Measurements from ENCODE around the gene GBA2. TPM values are rescaled to one million over a fixed set of nuclear protein-coding genes. Genes with fewer than 3 reads are reported as not detected.
A peak's percentile ranks its signal among the peaks of the same experiment; 100 is the strongest.

GBA2 gene
- total RNA-seq, 1 experiment from 2014 or later: 63.6 TPM

- Histone ChIP-seq H2AFZ (ENCODE audit: low read depth, low read length, poor library complexity, severe bottlenecking) (peak overlapping the region; percentile 39), H3K9me2 (ENCODE audit: insufficient read depth) (no peaks in the 10 kb centered on the region), H3K27ac (ENCODE audit: low read depth, low read length) (peak overlapping the region; percentile 97), H3K4me2 (ENCODE audit: low read length) (peak overlapping the region; percentile 90), H3K4me3 (replicated peaks in 1 of 2; ENCODE audit: low read depth in 1 of 2, low read length in 2 of 2) (peak overlapping the region; percentile 83 to 90), H3K36me3 (ENCODE audit: control insufficient read depth in 1 of 2, insufficient read depth in 2 of 2, low read length in 2 of 2) (peaks cover 14 to 25% of the 10 kb centered on the region in 2 experiments; a peak in 3 of 4 replicates), H3K9me3 (ENCODE audit: control insufficient read depth in 1 of 2, insufficient read depth in 1 of 2, low read depth in 1 of 2, low read length in 2 of 2) (no peaks in the 10 kb centered on the region), H3K27me3 (ENCODE audit: insufficient read depth, low read length) (no peaks in the 10 kb centered on the region), H4K20me1 (ENCODE audit: insufficient read depth) (no peaks in the 10 kb centered on the region), H3K9ac (ENCODE audit: low read length) (peak overlapping the region; percentile 96), H3K79me2 (ENCODE audit: insufficient read depth, low read length) (peaks cover 38% of the 10 kb centered on the region), H3K4me1 (ENCODE audit: control insufficient read depth in 1 of 2, insufficient read depth in 2 of 2, low read length in 2 of 2) (peaks cover 18 to 30% of the 10 kb centered on the region in 2 experiments)
- intact Hi-C loops (cut with micrococcal nuclease): loop anchor here (2.0 to 5.0 kb wide), 2 partner anchors 34 to 37 kb away; no protein-coding TSS in a partner anchor
- TF ChIP-seq POLR2AphosphoS5 (IDR thresholded peaks at IDR 0.05; ENCODE audit: low read depth, low read length): 0 out of 2 replicates have a peak, but pooled peaks have one; percentile 16
- TF ChIP-seq SRF (IDR thresholded peaks at IDR 0.05; ENCODE audit: low read depth): no peak
- BruUV-seq (replicated peaks): no TSS peak
- CTCF ChIA-PET: interaction anchor here (0.9 to 1.4 kb wide), 3 partner anchors 10 to 988 kb away, joined by 3 to 8 read pairs (median 3); partner anchors contain the start of genes CCDC107 and RMRP
- DNase-seq (ENCODE audit: low read depth, low spot score) (no peak), ATAC-seq (peak; percentile 64)
- POLR2A ChIA-PET: interaction anchor here (0.7 to 4.2 kb wide), 5 partner anchors 11 to 618 kb away, joined by 3 to 16 read pairs (median 5); partner anchors contain the start of genes ARHGEF39, CREB3, TLN1 and VCP
- RAD21 ChIA-PET (ENCODE audit: low non-redundant PET in 1 of 2, low total read pairs in 2 of 2, uncharacterized antibody in 2 of 2, unreplicated experiment in 2 of 2): interaction anchor here (0.6 to 1.2 kb wide), 3 partner anchors 44 to 87 kb away, joined by 3 read pairs; no protein-coding TSS in a partner anchor
These were observed 58.3 kb downstream of the GBA2 start for GRCh38 chr9:35690614-35691333.

- DNase-seq (ENCODE audit: low read depth, low spot score) (no peak), ATAC-seq (no peak)
- peaks cover 19 to 29% of the 10 kb centered on the region in 2 experiments; a peak in 3 of 4 replicates for H3K36me3 ChIP-seq (ENCODE audit: control insufficient read depth in 1 of 2, insufficient read depth in 2 of 2, low read length in 2 of 2)
- H3K4me2 ChIP-seq (ENCODE audit: low read length): peak overlapping the region; percentile 90
- no peak overlapping the region for H2AFZ ChIP-seq (ENCODE audit: low read depth, low read length, poor library complexity, severe bottlenecking)
- H3K9me3 ChIP-seq (ENCODE audit: control insufficient read depth in 1 of 2, insufficient read depth in 1 of 2, low read depth in 1 of 2, low read length in 2 of 2): no peaks in the 10 kb centered on the region
- no peak for TF ChIP-seq EZH2 (IDR thresholded peaks at IDR 0.05)
- TF ChIP-seq ZBTB33 (IDR thresholded peaks at IDR 0.05; ENCODE audit: extremely low read depth, insufficient replicate concordance, low read length): no peak
- no peak for TF ChIP-seq ZFX (IDR thresholded peaks at IDR 0.05)
- no peak for TF ChIP-seq ELF1 (IDR thresholded peaks at IDR 0.05; ENCODE audit: borderline replicate concordance, low read depth)
- TF ChIP-seq CTCF (IDR thresholded peaks at IDR 0.05 in 2 of 3, conservative IDR thresholded peaks at IDR 0.05 in 1 of 3; ENCODE audit: borderline replicate concordance in 1 of 3, insufficient read depth in 1 of 3, low read depth in 2 of 3, low read length in 2 of 3): no peak
- TF ChIP-seq FOSL1 (IDR thresholded peaks at IDR 0.05; ENCODE audit: low read depth): no peak
- no peak for TF ChIP-seq EGR1 (IDR thresholded peaks at IDR 0.05; ENCODE audit: low read depth)
- no peak for TF ChIP-seq JUND (IDR thresholded peaks at IDR 0.05)
- peaks cover 42% of the 10 kb centered on the region for H3K79me2 ChIP-seq (ENCODE audit: insufficient read depth, low read length)
- peak overlapping the region; percentile 83 to 90 for H3K4me3 ChIP-seq (replicated peaks in 1 of 2; ENCODE audit: low read depth in 1 of 2, low read length in 2 of 2)
- no peaks in the 10 kb centered on the region for H4K20me1 ChIP-seq (ENCODE audit: insufficient read depth)
- H3K4me1 ChIP-seq (ENCODE audit: control insufficient read depth in 1 of 2, insufficient read depth in 2 of 2, low read length in 2 of 2): peaks cover 18 to 30% of the 10 kb centered on the region in 2 experiments
- ChIA-PET POLR2A (interaction anchor here (1.0 to 4.2 kb wide), 3 partner anchors 10 to 618 kb away, joined by 3 to 16 read pairs (median 15); partner anchors contain the start of genes ARHGEF39 and VCP), CTCF (interaction anchor here (0.9 to 1.4 kb wide), 3 partner anchors 11 to 988 kb away, joined by 3 to 8 read pairs (median 3); partner anchors contain the start of genes CCDC107 and RMRP), RAD21 (ENCODE audit: low non-redundant PET in 1 of 2, low total read pairs in 2 of 2, uncharacterized antibody in 2 of 2, unreplicated experiment in 2 of 2) (interaction anchor here in 1 of 2 experiments (0.6 kb wide), 1 partner anchor 86 kb away, joined by 3 read pairs; no protein-coding TSS in a partner anchor)
- no peaks in the 10 kb centered on the region for H3K27me3 ChIP-seq (ENCODE audit: insufficient read depth, low read length)
- no peaks in the 10 kb centered on the region for H3K9me2 ChIP-seq (ENCODE audit: insufficient read depth)
- peak overlapping the region; percentile 96 for H3K9ac ChIP-seq (ENCODE audit: low read length)
- no TSS peak for BruUV-seq (replicated peaks)
- peak overlapping the region; percentile 97 for H3K27ac ChIP-seq (ENCODE audit: low read depth, low read length)
- intact Hi-C loops (cut with micrococcal nuclease): loop anchor here (2.0 to 5.0 kb wide), 2 partner anchors 33 to 37 kb away; no protein-coding TSS in a partner anchor
These were observed 58.8 kb downstream of the GBA2 start for GRCh38 chr9:35690294-35690613.
